HepG2 (cell line): ENCODE measurements around the gene SLC51B.

Source experiments
- GABPA ChIP-seq, 2 experiments: IDR thresholded peaks; 2 replicates each; pipeline ENCODE4 v1.6.1; 2011 to 2016; ENCODE audit warnings: low read depth in 2 of 2, low read length in 1 of 2, missing biosample characterization in 1 of 2, missing genetic modification characterization in 1 of 2
- MXD4 ChIP-seq: IDR thresholded peaks from 2 replicates; pipeline ENCODE4 v1.6.1; 2016; ENCODE audit warnings: mild to moderate bottlenecking, missing biosample characterization, missing genetic modification reagents
- RAD21 ChIP-seq: fragments of 450-650 bp; formaldehyde crosslinking; IDR thresholded peaks from 2 replicates; pipeline ENCODE4 v1.5.0; 2020; ENCODE audit warnings: mild to moderate bottlenecking

- no peak for TF ChIP-seq MXD4
- no peak for TF ChIP-seq GABPA (IDR thresholded peaks at IDR 0.05; ENCODE audit: low read depth, low read length)
- no peak for TF ChIP-seq GABPA (CRISPR knock-in tag; IDR thresholded peaks at IDR 0.05; ENCODE audit: low read depth)
- TF ChIP-seq RAD21 (CRISPR knock-in tag) = no peak
These were observed 43.4 kb downstream of the SLC51B start for GRCh38 chr15:65088643-65089021.
